HepG2 (cell line): Measurements from ENCODE around the gene ZC3H18. TPM values are rescaled to one million over a fixed set of nuclear protein-coding genes. Genes with fewer than 3 reads are reported as not detected.

Source experiments
- ATAC-seq: fragments of 200-7000 bp; cut with Tn5 transposase; 3 replicates; pipeline ENCODE4 v1.9.1; 2020; ENCODE audit warnings: mild to moderate bottlenecking, moderate library complexity
- BruUV-seq: library from RNA; stranded (reverse); fragments of 400-500 nt; replicated peaks from 2 replicates; lab custom pipeline; 2021; lab: Mats Ljungman, UMichigan
- CTCF ChIA-PET: fragments of 300-600 bp; formaldehyde crosslinking; extraction: SDS; loops from one replicate; lab custom pipeline; 2021; ENCODE audit warnings: low total read pairs, inconsistent platforms, low intra/inter-chr PET ratio; lab: Yijun Ruan, JAX
- POLR2A ChIA-PET: fragments of 350-600 bp; sonication (Branson Sonifier 250); formaldehyde crosslinking; loops from one replicate; lab custom pipeline; 2020; ENCODE audit warnings: antibody characterized with exemption, inconsistent platforms; lab: Yijun Ruan, JAX
- DNase-seq: peaks from one replicate; pipeline ENCODE4 v3.0.0-alpha.2; 2015; ENCODE audit warnings: low spot score
- FAIRE-seq: peaks from 3 replicates; lab custom pipeline; 2011; peaks lifted over from hg19 to GRCh38; lab: Jason Lieb, UNC
- H2AFZ ChIP-seq: one replicate; pipeline ENCODE4 v1.6.1; 2011; ENCODE audit warnings: low read length, inconsistent platforms
- H3K27ac ChIP-seq: fragments of 300-600 bp; 3 replicates; pipeline ENCODE4 v1.8.0; 2011; ENCODE audit warnings: mixed run types, mild to moderate bottlenecking, mixed read lengths, low read length, inconsistent platforms; ENCODE audit not compliant: insufficient read depth; ENCODE audit errors: extremely low read length
- H3K27me3 ChIP-seq, 2 experiments: fragments of 200-600 bp in 1 of 2; 2 replicates in 1 of 2; 3 replicates in 1 of 2; pipeline versions ENCODE4 v1.6.0 to v1.8.0; 2011; ENCODE audit warnings: low read length in 2 of 2, mild to moderate bottlenecking in 2 of 2, moderate library complexity in 2 of 2, inconsistent platforms in 1 of 2; ENCODE audit not compliant: insufficient read depth in 2 of 2, control insufficient read depth in 1 of 2
- H3K36me3 ChIP-seq, 2 experiments: fragments of 200-600 bp in 1 of 2; replicated peaks in 1 of 2; 2 replicates in 1 of 2; 3 replicates in 1 of 2; pipeline versions ENCODE4 v1.5.1 to v1.8.0; 2011; ENCODE audit warnings: low read length in 2 of 2, inconsistent platforms in 1 of 2; ENCODE audit not compliant: insufficient read depth in 2 of 2, control insufficient read depth in 1 of 2
- H3K4me1 ChIP-seq: 2 replicates; pipeline ENCODE4 v1.5.1; 2012; ENCODE audit warnings: low read length, inconsistent platforms; ENCODE audit not compliant: insufficient read depth
- H3K4me2 ChIP-seq: 2 replicates; pipeline ENCODE4 v1.6.0; 2011; ENCODE audit warnings: low read depth, low read length, inconsistent platforms
- H3K4me3 ChIP-seq, 3 experiments: fragments of 200-600 bp in 1 of 3; sonication (generic), shearing (Covaris generic) in 1 of 3; replicated peaks in 1 of 3; 2 replicates each; pipeline ENCODE4 v1.5.1; 2011 to 2016; ENCODE audit warnings: low read length in 3 of 3, inconsistent platforms in 2 of 3, low read depth in 2 of 3, mild to moderate bottlenecking in 2 of 3, control low read depth in 1 of 3, mixed read lengths in 1 of 3; ENCODE audit not compliant: insufficient read depth in 1 of 3
- H3K79me2 ChIP-seq: one replicate; pipeline ENCODE4 v1.6.1; 2011; ENCODE audit warnings: low read length, inconsistent platforms; ENCODE audit not compliant: insufficient read depth
- H3K9ac ChIP-seq: 2 replicates; pipeline ENCODE4 v1.6.0; 2011; ENCODE audit warnings: mild to moderate bottlenecking, low read depth, low read length, inconsistent platforms; ENCODE audit not compliant: insufficient read depth
- H3K9me3 ChIP-seq: 2 replicates; pipeline ENCODE4 v1.5.1; 2012; ENCODE audit warnings: mild to moderate bottlenecking, low read length
- H4K20me1 ChIP-seq: 2 replicates; pipeline ENCODE4 v1.6.0; 2011; ENCODE audit warnings: inconsistent platforms, mild to moderate bottlenecking, low read length, moderate library complexity; ENCODE audit not compliant: insufficient read depth
- ATF4 ChIP-seq, 2 experiments: fragments of 450-650 bp in 1 of 2; sonication (generic) in 1 of 2; formaldehyde crosslinking; IDR thresholded peaks; 2 replicates each; pipeline versions ENCODE4 v1.5.0 to v1.8.0; 2020 to 2022; ENCODE audit warnings: mild to moderate bottlenecking in 1 of 2, missing genetic modification reagents in 1 of 2
- CSRNP1 ChIP-seq: sonication (generic); formaldehyde crosslinking; IDR thresholded peaks from 2 replicates; pipeline ENCODE4 v1.8.1; 2023; ENCODE audit warnings: mild to moderate bottlenecking, missing genetic modification reagents
- ETV6 ChIP-seq: sonication (generic); formaldehyde crosslinking; conservative IDR thresholded peaks from 2 replicates; pipeline ENCODE4 v1.4.0; 2020; ENCODE audit warnings: missing genetic modification reagents
- POLR2A ChIP-seq, 2 experiments: IDR thresholded peaks; 2 replicates each; pipeline ENCODE4 v1.6.1; 2011; ENCODE audit warnings: low read depth in 2 of 2, low read length in 2 of 2, mild to moderate bottlenecking in 1 of 2, moderate library complexity in 1 of 2; ENCODE audit not compliant: insufficient read depth in 1 of 2
- RBM22 ChIP-seq: fragments of 200-400 bp; formaldehyde crosslinking; optimal IDR thresholded peaks from 2 replicates; pipeline ENCODE3; 2017; ENCODE audit warnings: mild to moderate bottlenecking, low read length, moderate library complexity
- RNF219 ChIP-seq: sonication (generic); formaldehyde crosslinking; IDR thresholded peaks from 2 replicates; pipeline ENCODE4 v1.5.0; 2020; ENCODE audit warnings: mild to moderate bottlenecking, missing genetic modification reagents
- TSC22D2 ChIP-seq: sonication (generic); formaldehyde crosslinking; IDR thresholded peaks from 2 replicates; pipeline ENCODE4 v1.5.1; 2020; ENCODE audit warnings: missing genetic modification reagents, mild to moderate bottlenecking, borderline replicate concordance
- ZBTB1 ChIP-seq: sonication (generic); formaldehyde crosslinking; IDR thresholded peaks from 2 replicates; pipeline ENCODE4 v1.4.0; 2020; ENCODE audit warnings: missing genetic modification reagents, borderline replicate concordance
- ZNF235 ChIP-seq: sonication (generic); formaldehyde crosslinking; IDR thresholded peaks from 2 replicates; pipeline ENCODE4 v1.8.1; 2023; ENCODE audit warnings: mild to moderate bottlenecking, missing genetic modification reagents, borderline replicate concordance
- ZNF674 ChIP-seq: sonication (generic); formaldehyde crosslinking; IDR thresholded peaks from 2 replicates; pipeline ENCODE4 v1.5.0; 2020; ENCODE audit warnings: low read depth, mild to moderate bottlenecking, missing genetic modification reagents
- WGBS: methylation state at CpG from one replicate; pipeline ENCODE4 v1.1.6; 2017; ENCODE audit warnings: low lambda C conversion rate; 5-methylcytosine and 5-hydroxymethylcytosine counted together
- in situ Hi-C: cut with HindIII; loops from 2 replicates; pipeline ENCODE4 v1.10.0; 2017; ENCODE audit warnings: low pct_unique_long_range_greater_than_20kb; ENCODE audit not compliant: extremely low pct_ligation_motif_present
- intact Hi-C: fragments of 100-400 bp; cut with micrococcal nuclease; formaldehyde crosslinking; loops from one replicate; pipeline ENCODE4 v1.10.0; 2022; ENCODE audit not compliant: unreplicated experiment
- polyA plus RNA-seq, 8 experiments: library from polyadenylated mRNA; depleted of rRNA in 3 of 8; stranded (reverse) in 7 of 8; unstranded in 1 of 8; fragments of >200 nt; fragmentation: Illumina TruSeq in 4 of 8; extraction: Trizol in 4 of 8; gene quantifications; 2 replicates each; pipeline versions ENCODE4 v1.2.1 to v1.2.3, GENCODE V29; 2011 to 2016; ENCODE audit warnings: low read depth in 4 of 8, missing spikeins in 1 of 8, mixed read lengths in 1 of 8; ENCODE audit not compliant: insufficient read depth in 1 of 8
- total RNA-seq, 5 experiments: library from RNA; depleted of rRNA; stranded (reverse); fragments of >200 nt; fragmentation: Illumina TruSeq; extraction: Trizol; gene quantifications; 2 replicates each; pipeline ENCODE4 v1.2.3, GENCODE V29; 2016; ENCODE audit warnings: low read depth in 1 of 5

ZC3H18 gene
- total and polyA plus RNA-seq, 2 of the 13 experiments (the other 11 are each of a cell fraction or from before 2014, with no cell fraction given) = 11.2 to 27.4 TPM

- intact Hi-C loops (no loop called here), in situ Hi-C loops (no loop called here)
- H3K4me3 ChIP-seq = no peak overlapping the region
- no peaks in the 10 kb centered on the region for H3K79me2 ChIP-seq
- no peak for FAIRE-seq
- no peak for ATAC-seq
- no peak for DNase-seq
- H3K4me1 ChIP-seq = peaks cover 19% of the 10 kb centered on the region
- no peak overlapping the region for H3K4me2 ChIP-seq
- H3K9me3 ChIP-seq = no peaks in the 10 kb centered on the region
- ChIA-PET CTCF (no interaction called here), POLR2A (no interaction called here)
- no peak overlapping the region for H3K9ac ChIP-seq
- no peaks in the 10 kb centered on the region; the same call in 1 of the 2 replicates for H4K20me1 ChIP-seq
- no TSS peak for BruUV-seq
- peaks cover 25 to 31% of the 10 kb centered on the region in 2 experiments; a peak in 4 of 5 replicates for H3K36me3 ChIP-seq
- TF ChIP-seq RBM22 (peak; percentile 89), ZNF235 (CRISPR knock-in tag) (no peak), POLR2A (IDR thresholded peaks at IDR 0.05; ENCODE audit: insufficient read depth in 1 of 2, low read depth in 2 of 2, low read length in 2 of 2) (peak in 1 of 2 experiments; percentile 3; a peak in 1 of 4 replicates)
- 95% methylated on average over 10 of the region's 12 CpGs for WGBS
- no peaks in the 10 kb centered on the region for H3K27me3 ChIP-seq
- H3K27ac ChIP-seq = no peak overlapping the region
- no peak overlapping the region for H2AFZ ChIP-seq
These were observed 38.9 kb upstream of the ZC3H18 start for GRCh38 chr16:88531346-88531745.

- BruUV-seq = no TSS peak
- H3K79me2 ChIP-seq = no peaks in the 10 kb centered on the region
- no peaks in the 10 kb centered on the region for H3K9me3 ChIP-seq
- ChIA-PET CTCF (interaction anchor here (1.3 kb wide), 1 partner anchor 89 kb away, joined by 3 read pairs; no protein-coding TSS in a partner anchor), POLR2A (no interaction called here)
- no peak overlapping the region for H3K9ac ChIP-seq
- peaks cover 16% of the 10 kb centered on the region for H3K4me1 ChIP-seq
- in situ Hi-C loops (no loop called here), intact Hi-C loops (no loop called here)
- no peak overlapping the region for H3K27ac ChIP-seq
- no peak overlapping the region for H2AFZ ChIP-seq
- no peak for FAIRE-seq
- H3K4me3 ChIP-seq = no peak overlapping the region
- DNase-seq = no peak
- H3K27me3 ChIP-seq = no peaks in the 10 kb centered on the region
- 97% methylated on average over 31 of the region's 34 CpGs for WGBS
- no peaks in the 10 kb centered on the region; the same call in 1 of the 2 replicates for H4K20me1 ChIP-seq
- H3K4me2 ChIP-seq = no peak overlapping the region
- peaks cover 20 to 26% of the 10 kb centered on the region in 2 experiments; a peak in 4 of 5 replicates for H3K36me3 ChIP-seq
- no peak for ATAC-seq
- no peak for TF ChIP-seq RNF219 (CRISPR knock-in tag)
- no peak for TF ChIP-seq CSRNP1
- no peak for TF ChIP-seq ETV6
- TF ChIP-seq ZBTB1 (CRISPR knock-in tag) = no peak
- no peak for TF ChIP-seq TSC22D2 (CRISPR knock-in tag)
- TF ChIP-seq ATF4 (CRISPR knock-in tag; IDR thresholded peaks at IDR 0.05) = no peak
- TF ChIP-seq ZNF674 (CRISPR knock-in tag) = no peak
These were observed 38.2 kb upstream of the ZC3H18 start for GRCh38 chr16:88531931-88532433.
